Hair follicular keratinocyte (primary cell): Measurements from ENCODE around the gene NPIPB2. TPM values are rescaled to one million over a fixed set of nuclear protein-coding genes. Genes with fewer than 3 reads are reported as not detected.

Source experiments
- total RNA-seq: library from RNA; depleted of rRNA; stranded (reverse); fragments of >200 nt; gene quantifications from 2 replicates; pipeline ENCODE4 v1.2.3, GENCODE V29; 2015

The NPIPB2 gene
- total RNA-seq, result 3.2 and 6.6 TPM in 2 replicates

DNA sequence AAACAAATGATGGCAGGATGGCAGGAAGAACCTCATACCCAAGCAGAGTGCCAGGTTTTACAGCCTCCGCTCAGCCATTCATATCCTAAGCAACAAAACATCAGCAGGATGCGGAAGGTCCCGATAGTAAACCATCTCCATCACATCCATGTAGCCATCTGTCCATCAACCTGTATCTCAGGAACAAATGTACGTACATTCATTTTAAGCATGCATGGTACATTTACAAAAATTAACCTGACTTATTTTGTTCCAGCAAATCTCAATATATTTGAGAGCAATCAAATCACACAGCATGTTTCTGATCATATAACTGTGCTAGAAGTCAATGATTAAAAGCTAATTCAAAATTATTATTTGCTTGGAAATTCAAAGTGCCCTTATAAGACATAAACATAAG is at the start of gene NPIPB2:
Gene NPIPB2, minus strand, starts transcription at position 101 of the 400 bp plus-strand sequence. Its CDS starts 0 bp downstream, at position 101.

DNA sequence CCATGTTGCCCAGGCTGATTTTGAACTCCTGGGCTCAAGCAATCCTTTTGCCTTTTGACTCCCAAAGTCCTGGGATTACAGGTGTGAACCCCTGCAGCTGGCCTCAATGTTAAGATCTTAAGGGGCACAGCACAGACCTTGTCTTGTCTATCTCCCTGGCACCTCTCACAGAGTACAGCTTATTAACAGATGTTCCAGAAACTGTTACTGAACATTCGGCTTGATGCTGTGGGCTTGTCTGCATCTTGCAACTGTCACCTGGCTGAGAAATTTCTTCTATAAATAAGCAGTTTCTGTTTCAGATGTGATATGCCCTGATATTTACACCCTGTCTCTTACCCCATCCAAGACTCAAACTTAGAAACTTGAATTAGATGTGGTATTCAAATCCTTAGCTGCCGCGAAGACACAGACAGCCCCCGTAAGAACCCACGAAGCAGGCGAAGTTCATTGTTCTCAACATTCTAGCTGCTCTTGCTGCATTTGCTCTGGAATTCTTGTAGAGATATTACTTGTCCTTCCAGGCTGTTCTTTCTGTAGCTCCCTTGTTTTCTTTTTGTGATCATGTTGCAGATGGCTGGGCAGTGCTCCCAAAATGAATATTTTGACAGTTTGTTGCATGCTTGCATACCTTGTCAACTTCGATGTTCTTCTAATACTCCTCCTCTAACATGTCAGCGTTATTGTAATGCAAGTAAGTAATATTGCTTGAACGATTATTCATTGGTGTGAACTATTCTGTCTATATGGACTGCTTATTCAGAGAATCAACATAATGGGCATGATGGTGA is 23.1 kb upstream of the NPIPB2 start, which contains the start of gene TNFRSF17:
Gene TNFRSF17, plus strand, starts transcription at position 450 of the 791 bp plus-strand sequence. Its CDS starts 115 bp downstream, at position 565.

DNA sequence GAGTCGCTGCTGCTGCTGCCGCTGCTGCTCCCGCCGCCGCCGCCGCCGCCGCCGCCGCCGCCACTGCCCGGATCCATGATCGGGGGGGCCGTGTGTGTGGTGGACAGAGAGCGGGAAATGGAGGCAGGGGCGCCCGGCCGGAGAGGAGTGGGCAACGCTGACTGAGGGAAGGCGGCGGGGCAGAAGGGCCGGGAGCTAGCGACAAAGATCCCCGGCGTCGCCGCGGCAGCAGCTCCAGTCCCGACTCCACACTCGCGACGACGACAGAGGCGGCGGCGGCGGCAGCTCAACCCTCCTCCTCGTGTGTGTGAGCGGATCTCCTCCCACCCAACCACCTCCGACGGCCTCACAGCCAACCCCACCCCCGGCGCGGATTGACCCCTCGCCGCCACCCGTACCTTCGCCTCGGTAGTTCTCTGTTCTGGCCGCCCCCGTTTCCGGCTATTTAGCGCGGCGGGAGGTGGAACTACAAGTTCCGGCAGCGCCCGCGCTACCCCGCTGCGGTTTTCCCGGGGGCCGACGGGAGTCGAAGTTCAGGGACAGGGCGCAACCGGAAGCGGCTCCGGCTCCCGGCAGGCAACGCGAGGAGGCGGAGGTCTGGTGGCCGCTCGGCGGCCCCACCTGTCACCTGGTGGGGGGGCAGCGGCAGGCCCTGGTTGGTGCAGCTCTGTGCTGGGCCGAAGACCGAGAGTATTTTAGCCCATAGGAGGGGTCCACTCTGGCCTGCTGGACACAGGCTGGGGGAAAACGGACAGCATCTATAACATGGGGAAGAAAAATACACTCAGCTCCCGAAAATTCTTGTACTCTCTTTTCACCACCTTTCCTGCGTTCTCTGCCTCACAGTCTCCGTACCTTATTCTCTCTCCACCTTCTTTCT is 26.0 kb downstream of the NPIPB2 start, which contains the start of gene GSPT1:
Gene GSPT1, minus strand, starts transcription at position 313 of the 880 bp plus-strand sequence. Its CDS starts 236 bp downstream, at position 77.

Other genes starting within 250 kb of the NPIPB2 start
- gene TXNDC11, start 199.2 kb downstream of the NPIPB2 start, total RNA-seq, result 31.9 and 37.7 TPM in 2 replicates
- 14.5 and 20.1 TPM in 2 replicates for gene ZC3H7A, start 144.8 kb downstream of the NPIPB2 start, total RNA-seq
- 180 and 184 TPM in 2 replicates for gene RSL1D1, start 90.5 kb downstream of the NPIPB2 start, total RNA-seq
- gene GSPT1, start 26.1 kb downstream of the NPIPB2 start, total RNA-seq, result 80.9 and 112 TPM in 2 replicates
- gene TNFRSF17, start 23.2 kb upstream of the NPIPB2 start, total RNA-seq, result not detected in 2 replicates
- gene SNX29, start 34.7 kb upstream of the NPIPB2 start, total RNA-seq, result 5.8 and 10.2 TPM in 2 replicates